Activated T-cell treated with anti-CD3 and anti-CD28 coated beads, Interleukin-2, amount 50 U/mL, for 4 hours (primary cell): ENCODE data around the gene FCGR2B. TPM values are rescaled to one million over a fixed set of nuclear protein-coding genes. Genes with fewer than 3 reads are reported as not detected.
"Not testable (repeated sequence)": the region's sequence is repeated elsewhere in the genome, so short reads cannot be mapped to it uniquely, and the experiment has no call there.

Source experiments
- ATAC-seq, 2 donors: fragments of 200-7000 bp; cut with Tn5 transposase; one replicate each; pipeline ENCODE4 v1.10.0; 2021
- DNase-seq: peaks from one replicate; pipeline ENCODE4 v3.0.0-alpha.2; 2020
- H3K27me3 Mint-ChIP-seq: one replicate; pipeline ENCODE4 v1.8.0; 2021; ENCODE audit warnings: low read depth, mixed read lengths
- H3K36me3 Mint-ChIP-seq: one replicate; pipeline ENCODE4 v1.8.0; 2022; ENCODE audit warnings: mixed read lengths; ENCODE audit not compliant: insufficient read depth
- H3K4me1 Mint-ChIP-seq: one replicate; pipeline ENCODE4 v1.8.0; 2021; ENCODE audit warnings: low read depth, mixed read lengths
- H3K4me3 Mint-ChIP-seq: one replicate; pipeline ENCODE4 v1.8.0; 2021; ENCODE audit warnings: mild to moderate bottlenecking, moderate library complexity, mixed read lengths
- H3K9me3 Mint-ChIP-seq: one replicate; pipeline ENCODE4 v1.8.0; 2021; ENCODE audit warnings: mixed read lengths
- total RNA-seq, 3 donors: library from RNA; stranded (reverse); gene quantifications; one replicate each; pipeline ENCODE4 v1.2.1, GENCODE V29; 2021

Gene FCGR2B
- total RNA-seq, 3 donors from 2014 or later: 0.13 TPM; not detected in 2

GRCh38 chr1:161671045-161672020 is 8.4 kb downstream of the FCGR2B start:
- not testable (repeated sequence) for H3K4me1 Mint-ChIP-seq

GRCh38 chr1:161673437-161673836 is 10.5 kb downstream of the FCGR2B start:
- H3K4me3 Mint-ChIP-seq: not testable (repeated sequence)

More at GRCh38 chr1:161671045-161672020, 8.4 kb downstream of the FCGR2B start:
- H3K9me3 Mint-ChIP-seq, H3K4me3 Mint-ChIP-seq, DNase-seq, H3K36me3 Mint-ChIP-seq, H3K27me3 Mint-ChIP-seq: not testable (repeated sequence)
- ATAC-seq: peak in 1 of 2 donors; percentile 34

GRCh38 chr1:161674447-161674846 is 11.5 kb downstream of the FCGR2B start:
- DNase-seq, ATAC-seq, H3K36me3 Mint-ChIP-seq, H3K9me3 Mint-ChIP-seq, H3K4me3 Mint-ChIP-seq, H3K4me1 Mint-ChIP-seq, H3K27me3 Mint-ChIP-seq: not testable (repeated sequence)

More at GRCh38 chr1:161673437-161673836, 10.5 kb downstream of the FCGR2B start:
- H3K36me3 Mint-ChIP-seq, H3K9me3 Mint-ChIP-seq, ATAC-seq, H3K27me3 Mint-ChIP-seq, H3K4me1 Mint-ChIP-seq, DNase-seq: not testable (repeated sequence)

- not testable (repeated sequence) for H3K9me3 Mint-ChIP-seq, ATAC-seq, H3K4me1 Mint-ChIP-seq, H3K27me3 Mint-ChIP-seq, H3K36me3 Mint-ChIP-seq, DNase-seq, H3K4me3 Mint-ChIP-seq
Observed at GRCh38 chr1:161674908-161675307, 12.0 kb downstream of the FCGR2B start.

DNA sequence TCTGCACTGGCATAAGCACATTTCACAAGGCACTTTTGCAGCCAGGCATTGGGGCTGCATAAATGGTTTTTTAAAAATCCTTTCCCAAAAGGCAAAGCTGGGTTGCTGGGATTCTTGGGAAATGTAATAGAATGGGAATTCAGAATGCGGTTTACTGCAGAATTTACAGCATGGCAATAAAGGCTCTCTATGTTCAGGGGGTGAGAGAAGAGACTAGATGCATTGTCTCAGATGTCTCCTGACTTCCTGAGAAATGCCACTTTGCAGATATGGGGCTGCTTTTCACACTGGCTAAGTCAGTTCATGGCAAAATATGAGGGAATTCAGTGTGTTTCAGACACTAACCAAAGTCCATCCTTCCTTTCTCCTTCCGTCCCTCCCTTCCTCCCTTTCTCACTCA is 13.5 kb downstream of the FCGR2B start:
- Mint-ChIP-seq H3K36me3 (no peaks in the 10 kb centered on the region), H3K4me1 (no peaks in the 10 kb centered on the region), H3K4me3 (no peak overlapping the region), H3K27me3 (peaks cover 2% of the 10 kb centered on the region), H3K9me3 (no peaks in the 10 kb centered on the region)
- DNase-seq (no peak), ATAC-seq (no peak)

DNA sequence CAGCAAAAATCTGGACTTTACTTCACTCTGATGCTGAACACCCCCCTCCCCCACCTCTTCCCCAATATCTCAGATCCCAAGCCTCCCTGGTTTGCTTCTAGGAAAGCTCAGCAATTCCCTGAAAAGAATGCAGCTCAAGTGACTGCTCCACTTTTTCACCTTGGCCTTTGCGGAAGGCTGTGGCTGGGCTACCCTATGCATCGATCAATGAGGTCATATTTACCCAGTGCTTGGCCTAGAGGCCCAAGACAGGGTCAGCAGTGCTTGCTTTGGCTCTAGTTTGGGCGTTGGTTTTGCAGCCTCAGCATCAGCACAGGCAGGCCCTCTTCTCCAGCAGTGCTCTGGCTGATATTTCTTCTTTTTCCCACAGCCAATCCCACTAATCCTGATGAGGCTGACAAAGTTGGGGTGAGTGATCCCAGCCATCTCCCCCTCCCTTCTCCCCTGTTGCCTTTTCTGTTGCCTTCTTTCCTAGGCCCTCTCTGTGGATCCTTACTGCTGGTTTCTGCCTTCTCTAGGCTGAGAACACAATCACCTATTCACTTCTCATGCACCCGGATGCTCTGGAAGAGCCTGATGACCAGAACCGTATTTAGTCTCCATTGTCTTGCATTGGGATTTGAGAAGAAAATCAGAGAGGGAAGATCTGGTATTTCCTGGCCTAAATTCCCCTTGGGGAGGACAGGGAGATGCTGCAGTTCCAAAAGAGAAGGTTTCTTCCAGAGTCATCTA is 14.2 kb downstream of the FCGR2B start:
- Mint-ChIP-seq H3K9me3 (no peaks in the 10 kb centered on the region), H3K27me3 (peaks cover 2% of the 10 kb centered on the region), H3K4me1 (no peaks in the 10 kb centered on the region), H3K4me3 (no peak overlapping the region), H3K36me3 (no peaks in the 10 kb centered on the region)
- DNase-seq: no peak
- ATAC-seq: no peak

DNA sequence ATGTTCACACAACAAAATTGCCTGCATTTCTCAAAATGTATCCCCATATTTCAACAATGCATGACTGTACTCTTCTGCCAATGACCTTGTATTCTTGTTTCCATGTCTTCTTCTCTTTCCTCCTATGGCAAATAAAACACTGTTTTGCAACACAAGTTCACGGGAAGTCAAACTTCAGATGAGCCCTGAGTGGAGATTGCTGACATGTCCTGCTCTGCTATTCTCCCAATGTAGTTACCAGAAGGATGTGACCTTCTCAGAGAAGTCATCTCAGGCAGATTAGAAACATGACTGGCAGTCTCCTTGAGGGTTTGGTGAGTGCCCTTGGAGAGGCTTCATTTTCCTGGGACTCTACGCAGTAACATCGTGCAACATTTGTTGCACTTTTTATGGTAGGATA is 15.6 kb downstream of the FCGR2B start:
- ATAC-seq: no peak
- Mint-ChIP-seq H3K36me3 (no peaks in the 10 kb centered on the region), H3K27me3 (peaks cover 2% of the 10 kb centered on the region)

GRCh38 chr1:161681879-161682278 is 18.9 kb downstream of the FCGR2B start:
- peaks cover 12% of the 10 kb centered on the region for H3K27me3 Mint-ChIP-seq
- no peaks in the 10 kb centered on the region for H3K9me3 Mint-ChIP-seq
- no peak overlapping the region for H3K4me3 Mint-ChIP-seq
- no peaks in the 10 kb centered on the region for H3K4me1 Mint-ChIP-seq
- no peaks in the 10 kb centered on the region for H3K36me3 Mint-ChIP-seq
- ATAC-seq (no peak), DNase-seq (no peak)

More for the DNA sequence above, 15.6 kb downstream of the FCGR2B start:
- Mint-ChIP-seq H3K4me1 (no peaks in the 10 kb centered on the region), H3K4me3 (no peak overlapping the region), H3K9me3 (no peaks in the 10 kb centered on the region)
- no peak for DNase-seq

- ATAC-seq: no peak
- peaks cover 31% of the 10 kb centered on the region for H3K27me3 Mint-ChIP-seq
- no peaks in the 10 kb centered on the region for H3K4me1 Mint-ChIP-seq
- no peak overlapping the region for H3K4me3 Mint-ChIP-seq
- H3K36me3 Mint-ChIP-seq: no peaks in the 10 kb centered on the region
- DNase-seq: no peak
- no peaks in the 10 kb centered on the region for H3K9me3 Mint-ChIP-seq
Observed at GRCh38 chr1:161688946-161689345, 26.0 kb downstream of the FCGR2B start.

GRCh38 chr1:161691846-161692245 is 28.9 kb downstream of the FCGR2B start:
- Mint-ChIP-seq H3K36me3 (peaks cover 2% of the 10 kb centered on the region), H3K27me3 (peaks cover 46% of the 10 kb centered on the region)
- ATAC-seq: no peak

GRCh38 chr1:161693020-161693712 is 30.2 kb downstream of the FCGR2B start:
- H3K9me3 Mint-ChIP-seq, ATAC-seq, H3K4me3 Mint-ChIP-seq, H3K4me1 Mint-ChIP-seq, H3K36me3 Mint-ChIP-seq, DNase-seq: not testable (repeated sequence)
- H3K27me3 Mint-ChIP-seq: peaks cover 44% of the 10 kb centered on the region

More at GRCh38 chr1:161691846-161692245, 28.9 kb downstream of the FCGR2B start:
- DNase-seq: no peak
- H3K9me3 Mint-ChIP-seq: peaks cover 6% of the 10 kb centered on the region
- no peak overlapping the region for H3K4me3 Mint-ChIP-seq
- no peaks in the 10 kb centered on the region for H3K4me1 Mint-ChIP-seq

DNA sequence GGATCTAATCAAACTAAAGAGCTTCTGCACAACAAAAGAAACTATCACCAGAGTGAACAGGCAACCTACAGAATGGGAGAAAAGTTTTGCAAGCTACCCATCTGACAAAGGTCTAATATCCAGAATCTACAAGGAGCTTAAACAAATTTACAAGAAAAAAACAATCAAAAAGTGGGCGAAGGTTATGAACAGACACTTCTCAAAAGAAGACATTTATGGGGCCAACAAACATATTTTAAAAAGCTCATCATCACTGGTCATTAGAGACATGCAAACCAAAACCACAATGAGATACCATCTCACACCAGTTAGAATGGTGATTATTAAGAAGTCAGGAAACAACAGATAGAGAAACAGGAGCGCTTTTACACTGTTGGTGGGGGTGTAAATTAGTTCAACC is 35.4 kb downstream of the FCGR2B start:
- H3K4me3 Mint-ChIP-seq, H3K36me3 Mint-ChIP-seq, H3K4me1 Mint-ChIP-seq, DNase-seq, H3K9me3 Mint-ChIP-seq, ATAC-seq: not testable (repeated sequence)
- H3K27me3 Mint-ChIP-seq: peaks cover 27% of the 10 kb centered on the region

GRCh38 chr1:161702250-161702649 is 39.3 kb downstream of the FCGR2B start:
- H3K4me3 Mint-ChIP-seq: no peak overlapping the region
- peaks cover 2% of the 10 kb centered on the region for H3K4me1 Mint-ChIP-seq
- no peaks in the 10 kb centered on the region for H3K36me3 Mint-ChIP-seq
- no peaks in the 10 kb centered on the region for H3K9me3 Mint-ChIP-seq
- no peak for ATAC-seq
- DNase-seq: no peak
- H3K27me3 Mint-ChIP-seq: peaks cover 2% of the 10 kb centered on the region

DNA sequence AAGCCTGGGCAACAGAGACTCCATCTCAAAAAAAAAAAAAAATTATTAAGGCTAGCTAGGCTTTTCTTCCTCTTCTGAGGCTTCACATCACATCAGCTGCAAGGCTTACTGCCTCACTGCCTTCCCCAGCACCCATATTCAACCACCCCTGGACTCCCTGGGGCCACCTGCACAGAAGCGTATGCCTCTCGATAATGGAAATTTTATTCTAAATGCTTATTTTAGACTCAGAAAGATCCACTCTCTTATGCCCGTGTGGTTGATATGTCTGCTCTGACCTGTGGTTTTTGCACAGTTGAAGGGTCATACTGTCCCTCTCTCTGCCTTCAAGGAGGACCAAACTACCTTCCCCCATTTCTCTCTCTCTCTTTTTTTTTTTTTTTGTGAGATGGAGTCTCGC is 42.6 kb downstream of the FCGR2B start:
- DNase-seq: no peak
- Mint-ChIP-seq H3K4me3 (no peak overlapping the region), H3K27me3 (no peaks in the 10 kb centered on the region), H3K9me3 (no peaks in the 10 kb centered on the region), H3K4me1 (peaks cover 5% of the 10 kb centered on the region), H3K36me3 (no peaks in the 10 kb centered on the region)
- no peak for ATAC-seq
